Measurements from ENCODE around the gene RXFP1. TPM values are rescaled to one million over a fixed set of nuclear protein-coding genes. Genes with fewer than 3 reads are reported as not detected.
"Not testable (repeated sequence)": the region's sequence is repeated elsewhere in the genome, so short reads cannot be mapped to it uniquely, and the experiment has no call there.

Gene RXFP1
- total RNA-seq, 2 donors from 2014 or later = 0.32 to 0.74 TPM

DNA sequence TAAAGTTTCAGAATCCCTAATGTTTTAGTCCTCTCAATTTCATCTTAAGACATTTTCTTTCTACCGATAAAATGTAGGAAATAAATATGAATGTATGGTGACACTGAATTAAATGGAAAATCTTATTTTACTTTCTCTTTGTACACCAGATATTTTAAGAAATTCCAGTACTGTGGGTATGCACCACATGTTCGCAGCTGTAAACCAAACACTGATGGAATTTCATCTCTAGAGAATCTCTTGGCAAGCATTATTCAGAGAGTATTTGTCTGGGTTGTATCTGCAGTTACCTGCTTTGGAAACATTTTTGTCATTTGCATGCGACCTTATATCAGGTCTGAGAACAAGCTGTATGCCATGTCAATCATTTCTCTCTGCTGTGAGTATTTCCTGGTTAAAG is 123.1 kb downstream of the RXFP1 start:
- Histone ChIP-seq H3K4me3 (no peak overlapping the region), H3K9me3 (no peaks in the 10 kb centered on the region), H3K36me3 (no peaks in the 10 kb centered on the region), H3K4me1 (replicated peaks) (no peaks in the 10 kb centered on the region), H3K27ac (no peak overlapping the region), H3K27me3 (replicated peaks; ENCODE audit: insufficient read depth) (no peaks in the 10 kb centered on the region)
- TF ChIP-seq POLR2AphosphoS5 (IDR thresholded peaks at IDR 0.05) (no peak), POLR2A (IDR thresholded peaks at IDR 0.05) (no peak)
- TF ChIP-seq, protein P1, sequence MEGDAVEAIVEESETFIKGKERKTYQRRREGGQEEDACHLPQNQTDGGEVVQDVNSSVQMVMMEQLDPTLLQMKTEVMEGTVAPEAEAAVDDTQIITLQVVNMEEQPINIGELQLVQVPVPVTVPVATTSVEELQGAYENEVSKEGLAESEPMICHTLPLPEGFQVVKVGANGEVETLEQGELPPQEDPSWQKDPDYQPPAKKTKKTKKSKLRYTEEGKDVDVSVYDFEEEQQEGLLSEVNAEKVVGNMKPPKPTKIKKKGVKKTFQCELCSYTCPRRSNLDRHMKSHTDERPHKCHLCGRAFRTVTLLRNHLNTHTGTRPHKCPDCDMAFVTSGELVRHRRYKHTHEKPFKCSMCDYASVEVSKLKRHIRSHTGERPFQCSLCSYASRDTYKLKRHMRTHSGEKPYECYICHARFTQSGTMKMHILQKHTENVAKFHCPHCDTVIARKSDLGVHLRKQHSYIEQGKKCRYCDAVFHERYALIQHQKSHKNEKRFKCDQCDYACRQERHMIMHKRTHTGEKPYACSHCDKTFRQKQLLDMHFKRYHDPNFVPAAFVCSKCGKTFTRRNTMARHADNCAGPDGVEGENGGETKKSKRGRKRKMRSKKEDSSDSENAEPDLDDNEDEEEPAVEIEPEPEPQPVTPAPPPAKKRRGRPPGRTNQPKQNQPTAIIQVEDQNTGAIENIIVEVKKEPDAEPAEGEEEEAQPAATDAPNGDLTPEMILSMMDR (IDR thresholded peaks at IDR 0.05) = no peak
- 46% methylated on average over 3 of the region's 3 CpGs for WGBS
- no peak for DNase-seq (ENCODE audit: low spot score)
- intact Hi-C loops (cut with DNase I) = no loop called here

- Histone ChIP-seq H3K4me1 (replicated peaks) (no peaks in the 10 kb centered on the region), H3K27me3 (replicated peaks; ENCODE audit: insufficient read depth) (no peaks in the 10 kb centered on the region), H3K9me3 (no peaks in the 10 kb centered on the region), H3K4me3 (no peak overlapping the region), H3K27ac (no peak overlapping the region), H3K36me3 (no peaks in the 10 kb centered on the region)
- 43% methylated on average over 4 of the region's 4 CpGs for WGBS
- intact Hi-C loops (cut with DNase I) = no loop called here
- TF ChIP-seq, protein P1 (IDR thresholded peaks at IDR 0.05) = no peak
- no peak for TF ChIP-seq POLR2AphosphoS5 (IDR thresholded peaks at IDR 0.05)
- TF ChIP-seq POLR2A (IDR thresholded peaks at IDR 0.05) = no peak
- no peak for DNase-seq (ENCODE audit: low spot score)
These were observed 127.5 kb downstream of the RXFP1 start for GRCh38 chr4:158649111-158649680.

GRCh38 chr4:158652920-158653319 is 131.2 kb downstream of the RXFP1 start:
- Histone ChIP-seq H3K4me3 (no peak overlapping the region), H3K27ac (no peak overlapping the region), H3K36me3 (no peaks in the 10 kb centered on the region), H3K9me3 (no peaks in the 10 kb centered on the region), H3K27me3 (replicated peaks; ENCODE audit: insufficient read depth) (no peaks in the 10 kb centered on the region), H3K4me1 (replicated peaks) (no peaks in the 10 kb centered on the region)
- no peak for DNase-seq (ENCODE audit: low spot score)
- intact Hi-C loops (cut with DNase I) = no loop called here
- TF ChIP-seq, protein P1 (IDR thresholded peaks at IDR 0.05) = no peak
- TF ChIP-seq POLR2AphosphoS5 (IDR thresholded peaks at IDR 0.05) (no peak), POLR2A (IDR thresholded peaks at IDR 0.05) (no peak)
- WGBS = 7% methylated on average over 2 of the region's 2 CpGs

GRCh38 chr4:158656439-158656838 is 134.8 kb downstream of the RXFP1 start:
- intact Hi-C loops (cut with DNase I) = no loop called here
- no peak overlapping the region for H3K27ac ChIP-seq
- DNase-seq (ENCODE audit: low spot score) = no peak
- H3K27me3 ChIP-seq (replicated peaks; ENCODE audit: insufficient read depth) = no peaks in the 10 kb centered on the region
- no peaks in the 10 kb centered on the region for H3K9me3 ChIP-seq
- WGBS = 48% methylated on average over 1 of the region's 1 CpG
- no peaks in the 10 kb centered on the region for H3K4me1 ChIP-seq (replicated peaks)
- no peaks in the 10 kb centered on the region for H3K36me3 ChIP-seq
- no peak overlapping the region for H3K4me3 ChIP-seq
- TF ChIP-seq POLR2AphosphoS5 (IDR thresholded peaks at IDR 0.05) (no peak), POLR2A (IDR thresholded peaks at IDR 0.05) (no peak)
- TF ChIP-seq, protein P1 (IDR thresholded peaks at IDR 0.05) = no peak

- H3K27ac ChIP-seq = no peak overlapping the region
- TF ChIP-seq POLR2A (IDR thresholded peaks at IDR 0.05) = no peak
- 96% methylated on average over 11 of the region's 11 CpGs for WGBS
These were observed 135.6 kb downstream of the RXFP1 start for GRCh38 chr4:158657291-158657690.

GRCh38 chr4:158663255-158663654 is 141.6 kb downstream of the RXFP1 start:
- DNase-seq (ENCODE audit: low spot score); H3K27ac ChIP-seq; H3K9me3 ChIP-seq; H3K4me1 ChIP-seq (replicated peaks); H3K36me3 ChIP-seq; H3K27me3 ChIP-seq (replicated peaks; ENCODE audit: insufficient read depth); intact Hi-C loops (cut with DNase I); H3K4me3 ChIP-seq: not testable (repeated sequence)
- 70% methylated on average over 4 of the region's 4 CpGs for WGBS

More at GRCh38 chr4:158657291-158657690, 135.6 kb downstream of the RXFP1 start:
- intact Hi-C loops (cut with DNase I) = no loop called here
- no peak for DNase-seq (ENCODE audit: low spot score)
- Histone ChIP-seq H3K36me3 (no peaks in the 10 kb centered on the region), H3K4me1 (replicated peaks) (no peaks in the 10 kb centered on the region), H3K27me3 (replicated peaks; ENCODE audit: insufficient read depth) (no peaks in the 10 kb centered on the region), H3K4me3 (no peak overlapping the region), H3K9me3 (no peaks in the 10 kb centered on the region)

DNA sequence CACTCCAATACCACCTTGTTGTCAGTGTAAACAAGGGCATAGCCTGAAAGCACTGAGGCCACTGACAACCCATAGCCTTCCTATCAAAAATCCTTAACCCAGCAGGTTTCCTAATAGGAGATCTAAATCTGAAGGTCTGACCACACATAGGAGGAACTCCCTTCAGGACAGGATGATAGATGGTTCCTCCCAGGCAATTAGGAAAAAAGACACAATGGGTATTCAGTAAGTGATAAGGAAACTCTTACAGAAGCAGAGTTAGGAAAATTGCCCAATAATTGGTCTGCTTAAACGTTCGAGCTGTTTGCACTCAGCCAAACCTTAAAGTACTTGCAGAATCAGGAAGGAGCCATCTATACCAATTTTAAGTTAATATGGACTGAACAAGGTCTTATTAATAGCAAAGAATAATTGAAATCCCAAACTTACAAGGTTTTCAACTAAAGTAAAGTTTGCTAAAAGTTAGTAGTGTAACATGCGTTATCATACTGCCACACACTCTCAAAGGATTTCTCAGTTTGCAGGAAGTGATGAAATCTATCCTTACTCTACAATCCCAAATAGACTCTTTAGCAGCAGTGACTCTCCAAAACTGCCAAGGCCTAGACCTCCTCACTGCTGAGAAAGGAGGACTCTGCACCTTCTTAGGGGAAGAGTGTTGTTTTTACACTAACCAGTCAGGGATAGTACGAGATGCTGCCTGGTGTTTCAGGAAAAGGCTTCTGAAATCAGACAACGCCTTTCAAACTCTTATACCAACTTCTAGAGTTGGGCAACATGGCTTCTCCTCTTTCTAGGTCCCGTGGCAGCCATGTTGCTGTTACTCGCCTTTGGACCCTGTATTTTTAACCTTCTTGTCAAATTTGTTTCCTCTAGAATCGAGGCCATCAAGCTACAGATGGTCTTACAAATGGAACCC is 142.3 kb downstream of the RXFP1 start:
- H3K36me3 ChIP-seq; H3K9me3 ChIP-seq; H3K4me1 ChIP-seq (replicated peaks); intact Hi-C loops (cut with DNase I); H3K4me3 ChIP-seq; DNase-seq (ENCODE audit: low spot score); H3K27ac ChIP-seq; H3K27me3 ChIP-seq (replicated peaks; ENCODE audit: insufficient read depth): not testable (repeated sequence)
- 86% methylated on average over 8 of the region's 8 CpGs for WGBS

Data from prostate gland (tissue), 2 donors.